ENCODE data around the gene PARK7. TPM values are rescaled to one million over a fixed set of nuclear protein-coding genes. Genes with fewer than 3 reads are reported as not detected.

The PARK7 gene
- total RNA-seq (2022; extraction: Qiagen RNA extraction) = 327 to 388 TPM (median 355 TPM) in 5 replicates

DNA sequence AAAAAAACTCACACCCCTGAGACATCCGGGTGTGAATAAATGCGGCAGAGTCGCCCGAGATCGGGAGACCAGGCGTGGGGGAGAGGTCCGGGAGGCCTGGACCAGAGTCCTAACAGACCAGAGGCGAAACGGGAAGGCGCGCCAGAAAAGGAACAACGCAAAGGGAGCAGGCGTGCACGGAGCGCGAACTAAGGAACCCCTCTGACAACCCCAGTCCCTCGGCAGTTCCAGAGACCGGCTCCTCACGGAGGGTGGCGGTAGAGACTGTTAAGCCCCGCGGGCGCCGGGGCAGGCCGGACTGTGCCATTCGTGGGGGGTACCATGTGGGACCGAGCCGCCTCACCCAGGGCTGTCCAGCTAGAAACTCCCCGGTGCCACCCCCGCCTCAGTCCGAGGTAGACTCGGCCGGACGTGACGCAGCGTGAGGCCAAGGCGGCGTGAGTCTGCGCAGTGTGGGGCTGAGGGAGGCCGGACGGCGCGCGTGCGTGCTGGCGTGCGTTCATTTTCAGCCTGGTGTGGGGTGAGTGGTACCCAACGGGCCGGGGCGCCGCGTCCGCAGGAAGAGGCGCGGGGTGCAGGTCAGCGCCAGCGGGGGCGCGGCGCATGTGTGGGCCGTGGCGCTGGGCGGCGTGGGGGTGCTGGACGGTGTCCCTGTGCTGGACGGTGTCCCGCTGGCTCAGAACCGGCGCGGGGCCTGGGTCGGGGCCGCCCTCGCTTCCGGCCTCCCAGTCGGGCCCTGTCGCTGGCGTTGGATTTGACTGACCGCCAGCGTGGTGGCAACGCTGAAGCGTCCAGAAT is at the start of gene PARK7:
Gene PARK7 (plus strand): TSS at position 496 of the 798 bp plus-strand sequence. CDS start 1,075 bp downstream, outside the sequence.

DNA sequence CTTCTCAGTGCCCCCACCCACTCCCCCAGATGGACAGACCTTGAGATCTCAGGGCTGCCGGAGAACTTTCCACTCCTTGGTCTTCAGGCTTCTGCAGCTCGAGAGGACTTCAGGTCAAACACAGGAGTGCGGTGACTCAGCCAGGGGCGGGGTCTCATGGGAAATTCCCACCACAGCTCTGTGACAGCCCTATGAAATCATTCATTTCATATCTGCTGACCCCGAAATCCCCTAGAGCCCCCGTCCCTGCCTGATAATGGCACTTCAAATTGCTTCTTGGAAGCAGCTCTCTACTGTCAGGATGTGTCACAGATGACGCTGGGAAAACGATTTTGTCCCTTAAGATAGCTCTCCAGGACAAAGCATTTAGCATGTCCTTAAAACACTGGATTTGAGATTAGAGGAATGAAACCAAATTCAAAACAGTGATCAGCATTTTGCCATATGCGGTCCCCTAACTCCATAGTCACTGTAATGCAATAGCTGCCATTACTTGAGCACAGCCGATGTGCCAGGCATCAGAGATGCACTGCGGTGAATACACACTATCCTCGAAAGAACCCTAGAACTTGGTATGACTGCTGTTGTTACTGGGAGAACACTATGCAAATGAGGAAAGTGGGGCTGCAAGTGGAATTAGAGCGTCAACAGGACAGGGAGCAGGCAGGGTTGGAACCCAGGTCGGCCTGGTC is 20.6 kb upstream of the PARK7 start, which contains the start of gene TNFRSF9:
Gene TNFRSF9 (minus strand): TSS at position 95 of the 692 bp plus-strand sequence. CDS start 845 bp downstream, outside the sequence.

DNA sequence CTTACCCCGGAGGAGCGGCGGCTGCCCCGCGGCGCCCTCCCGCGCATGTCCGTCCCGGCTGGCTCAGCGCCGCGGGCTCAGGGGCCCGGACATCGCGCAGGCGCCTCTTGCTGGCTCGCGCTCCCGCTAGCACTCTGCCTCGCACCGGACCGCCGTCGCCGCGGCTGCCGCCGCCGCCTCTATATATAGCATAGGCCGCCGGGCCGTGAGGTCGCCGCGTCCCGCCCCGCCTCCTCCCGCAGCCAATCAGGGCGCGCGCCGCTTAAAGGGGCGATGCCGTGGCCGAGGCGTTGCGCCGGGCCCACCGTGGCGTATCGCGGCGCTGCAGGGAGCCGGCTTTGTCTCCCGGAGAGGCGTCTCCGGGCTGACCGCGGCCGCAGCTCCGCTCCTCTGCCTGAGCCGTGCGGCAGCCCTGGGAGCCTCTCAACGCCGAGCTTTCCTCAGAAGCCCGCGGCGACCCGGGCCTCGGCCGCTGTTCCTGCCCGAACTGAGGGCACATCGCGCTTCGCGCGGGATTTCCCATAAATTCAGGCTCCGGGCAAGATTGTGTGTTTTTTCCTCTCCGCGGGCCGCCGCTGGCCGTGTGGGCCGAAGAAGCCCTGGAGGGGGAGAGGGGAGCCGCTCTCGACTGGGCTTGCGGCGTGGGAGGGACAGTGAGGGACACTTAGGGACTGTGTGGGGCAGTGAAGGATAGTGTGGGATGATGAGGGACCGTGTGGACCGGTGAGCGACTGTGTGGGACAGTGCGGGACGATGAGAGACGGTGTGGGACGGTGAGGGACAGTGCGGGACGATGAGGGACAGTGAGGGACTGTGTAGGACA is 64.9 kb downstream of the PARK7 start, which contains the start of gene ERRFI1:
Gene ERRFI1 (minus strand): TSS at position 157 of the 823 bp plus-strand sequence. CDS start 10,690 bp downstream, outside the sequence.

Other genes starting within 250 kb of the PARK7 start
- gene VAMP3, start 190.4 kb upstream of the PARK7 start, total RNA-seq (2022; extraction: Qiagen RNA extraction) = 67.1 to 81.7 TPM (median 73.6 TPM) in 5 replicates
- 0.70 to 1.2 TPM (median 0.79 TPM) in 5 replicates for gene PER3, start 177.4 kb upstream of the PARK7 start, total RNA-seq (2022; extraction: Qiagen RNA extraction)
- gene UTS2, start 108.6 kb upstream of the PARK7 start, total RNA-seq (2022; extraction: Qiagen RNA extraction) = not detected in 5 replicates
- gene TNFRSF9, start 20.9 kb upstream of the PARK7 start, total RNA-seq (2022; extraction: Qiagen RNA extraction) = 2.2 to 3.6 TPM (median 2.9 TPM) in 5 replicates
- gene ERRFI1, start 64.6 kb downstream of the PARK7 start, total RNA-seq (2022; extraction: Qiagen RNA extraction) = 189 to 265 TPM (median 226 TPM) in 5 replicates